Measurements from ENCODE around the gene EMILIN3.

GRCh38 chr20:41370176-41370575 lies 3.6 kb upstream of the EMILIN3 start:
- TF ChIP-seq GATA2 (IDR thresholded peaks at IDR 0.05; ENCODE audit: low read depth, low read length) (no peak), GATA3 (IDR thresholded peaks at IDR 0.05; ENCODE audit: low read depth, low read length) (no peak)

Data from SH-SY5Y (cell line).